T-cell (primary cell): ENCODE data around the gene LBR. TPM values are rescaled to one million over a fixed set of nuclear protein-coding genes. Genes with fewer than 3 reads are reported as not detected.
A peak's percentile ranks its signal among the peaks of the same experiment; 100 is the strongest.

Source experiments
- ATAC-seq, 4 experiments: fragments of 200-7000 bp in 3 of 4; fragments of 150-1000 bp in 1 of 4; cut with Tn5 transposase; replicated peaks in 1 of 4; 1 replicate in 3 of 4; 2 replicates in 1 of 4; pipeline ENCODE4 v1.10.0; 2021; ENCODE audit warnings: moderate library complexity in 3 of 4, mild to moderate bottlenecking in 2 of 4, moderate number of reproducible peaks in 1 of 4
- CTCF ChIA-PET, 2 donors: fragments of 300-600 bp; sonication (Branson Sonifier 250); formaldehyde crosslinking; loops; one replicate each; lab custom pipeline; 2022; ENCODE audit warnings: antibody characterized with exemption in 2 of 2; lab: Charles Lee
- POLR2A ChIA-PET, 2 donors: fragments of 300-600 bp; sonication (Branson Sonifier 250); formaldehyde crosslinking; loops; one replicate each; lab custom pipeline; 2022; ENCODE audit warnings: antibody characterized with exemption in 2 of 2; lab: Charles Lee
- DNase-seq, 35 experiments: peaks; one replicate each; pipeline versions ENCODE4 v3.0.0 to v3.0.0-alpha.2; 2013 to 2023
- H3K27ac ChIP-seq: one replicate; pipeline ENCODE4 v1.5.1; 2013; ENCODE audit warnings: low read length
- H3K27me3 ChIP-seq, 2 experiments: replicated peaks in 1 of 2; 1 replicate in 1 of 2; 2 replicates in 1 of 2; pipeline versions ENCODE4 v1.6.1 to v1.7.0; 2013; ENCODE audit warnings: low read length in 1 of 2, mixed read lengths in 1 of 2; ENCODE audit not compliant: control insufficient read depth in 2 of 2, insufficient read depth in 2 of 2; ENCODE audit errors: extremely low read depth in 1 of 2
- H3K36me3 ChIP-seq, 2 donors: 1 replicate in 1 of 2; 2 replicates in 1 of 2; pipeline versions ENCODE4 v1.6.1 to v1.7.0; 2013; ENCODE audit warnings: low read length in 1 of 2; ENCODE audit not compliant: control insufficient read depth in 2 of 2, insufficient read depth in 1 of 2; ENCODE audit errors: extremely low read depth in 1 of 2
- H3K4me1 ChIP-seq, 2 experiments: 1 replicate in 1 of 2; 2 replicates in 1 of 2; pipeline versions ENCODE4 v1.6.1 to v1.7.0; 2013; ENCODE audit warnings: low read length in 2 of 2, mixed read lengths in 1 of 2; ENCODE audit not compliant: insufficient read depth in 2 of 2, control insufficient read depth in 1 of 2; ENCODE audit errors: extremely low read depth in 1 of 2
- H3K4me3 ChIP-seq, 2 donors: 1 replicate in 1 of 2; 2 replicates in 1 of 2; pipeline versions ENCODE4 v1.5.1 to v1.7.0; 2013; ENCODE audit warnings: mild to moderate bottlenecking in 2 of 2, low read length in 1 of 2, moderate library complexity in 1 of 2; ENCODE audit not compliant: control insufficient read depth in 1 of 2; ENCODE audit errors: extremely low read depth in 1 of 2
- H3K9me3 ChIP-seq: 2 replicates; pipeline ENCODE4 v1.7.0; 2013
- H3K27ac Mint-ChIP-seq, 2 donors: one replicate each; pipeline ENCODE4 v1.8.0; 2020 to 2021; ENCODE audit warnings: mild to moderate bottlenecking in 2 of 2, mixed read lengths in 2 of 2
- H3K27me3 Mint-ChIP-seq, 2 donors: one replicate each; pipeline ENCODE4 v1.8.0; 2021 to 2022; ENCODE audit warnings: mixed read lengths in 2 of 2
- H3K36me3 Mint-ChIP-seq: one replicate; pipeline ENCODE4 v1.8.0; 2021; ENCODE audit warnings: mixed read lengths
- H3K4me1 Mint-ChIP-seq, 3 donors: one replicate each; pipeline ENCODE4 v1.8.0; 2020 to 2022; ENCODE audit warnings: mixed read lengths in 3 of 3, mild to moderate bottlenecking in 1 of 3
- H3K4me3 Mint-ChIP-seq, 3 donors: one replicate each; pipeline ENCODE4 v1.8.0; 2020 to 2022; ENCODE audit warnings: mild to moderate bottlenecking in 3 of 3, mixed read lengths in 3 of 3, moderate library complexity in 3 of 3
- H3K9me3 Mint-ChIP-seq, 3 donors: one replicate each; pipeline ENCODE4 v1.8.0; 2020 to 2022; ENCODE audit warnings: mixed read lengths in 3 of 3
- WGBS: methylation state at CpG from one replicate; pipeline ENCODE4 v1.1.5; 2013; ENCODE audit warnings: missing lambda C conversion rate; ENCODE audit not compliant: insufficient coverage; 5-methylcytosine and 5-hydroxymethylcytosine counted together
- total RNA-seq, 35 experiments: library from RNA in 6 of 35; stranded (reverse) in 6 of 35; fragments of 120-200 nt in 1 of 35; gene quantifications; one replicate each; pipeline versions ENCODE4 v1.2.1 to v1.2.4 and lab custom pipeline; 2013 to 2026

LBR gene
- total RNA-seq, 5 donors from 2014 or later (not counting 1 experiment from before 2014, with no cell fraction given): 105 to 142 (median 118) TPM

DNA sequence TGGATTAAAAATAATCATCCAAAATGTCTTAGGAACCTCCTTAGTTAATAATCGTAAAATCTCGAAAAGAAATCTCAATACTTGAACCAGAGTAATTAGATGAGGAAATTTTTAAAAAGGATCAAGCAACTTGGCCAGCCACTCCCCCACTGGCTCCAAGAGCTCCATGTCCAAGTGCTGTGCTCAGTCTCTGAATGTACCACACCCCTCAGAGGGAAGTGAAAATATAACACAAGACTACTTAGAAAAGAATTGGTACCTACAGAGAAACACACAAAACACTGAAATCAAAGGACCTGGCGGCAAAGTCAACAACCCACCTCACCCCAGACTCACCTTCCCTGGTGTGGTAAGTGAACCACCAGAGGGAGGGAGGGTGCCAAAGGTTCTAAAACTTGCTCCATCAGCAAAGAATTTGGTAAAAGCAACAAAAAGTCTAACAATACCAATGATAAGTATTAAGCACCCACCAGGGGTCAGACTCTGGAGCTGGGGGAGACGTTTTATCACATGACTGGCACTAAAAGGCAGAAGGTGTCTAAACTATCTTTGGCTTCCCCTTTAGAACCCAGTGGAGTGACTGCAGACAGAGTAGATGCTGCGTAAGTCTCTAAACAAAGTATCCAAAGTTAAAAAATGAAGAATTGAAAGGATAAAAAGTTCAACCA lies 14.0 kb downstream of the LBR start:
- Mint-ChIP-seq H3K27me3 (no peaks in the 10 kb centered on the region), H3K36me3 (peaks cover 77% of the 10 kb centered on the region), H3K4me3 (no peak overlapping the region), H3K27ac (peak overlapping the region in 1 of 2 donors; percentile 18), H3K4me1 (peaks cover 10 to 21% (median 17%) of the 10 kb centered on the region in 3 donors), H3K9me3 (no peaks in the 10 kb centered on the region)
- Histone ChIP-seq H3K4me1 (no peaks in the 10 kb centered on the region), H3K9me3 (no peaks in the 10 kb centered on the region), H3K27me3 (no peaks in the 10 kb centered on the region), H3K36me3 (peaks cover 11 to 90% of the 10 kb centered on the region in 2 donors), H3K27ac (no peak overlapping the region), H3K4me3 (no peak overlapping the region)
- ChIA-PET POLR2A (no interaction called here), CTCF (interaction anchor here (0.6 to 1.3 kb wide), 5 partner anchors 8 to 235 kb away, joined by 3 to 4 read pairs (median 3); no protein-coding TSS in a partner anchor)
- ATAC-seq (peak in 1 of 4 experiments; percentile 15), DNase-seq (peak in 2 of 35 experiments; percentile 11 to 20)
- no CpG with 5 or more reads among the region's 5 CpGs for WGBS

DNA sequence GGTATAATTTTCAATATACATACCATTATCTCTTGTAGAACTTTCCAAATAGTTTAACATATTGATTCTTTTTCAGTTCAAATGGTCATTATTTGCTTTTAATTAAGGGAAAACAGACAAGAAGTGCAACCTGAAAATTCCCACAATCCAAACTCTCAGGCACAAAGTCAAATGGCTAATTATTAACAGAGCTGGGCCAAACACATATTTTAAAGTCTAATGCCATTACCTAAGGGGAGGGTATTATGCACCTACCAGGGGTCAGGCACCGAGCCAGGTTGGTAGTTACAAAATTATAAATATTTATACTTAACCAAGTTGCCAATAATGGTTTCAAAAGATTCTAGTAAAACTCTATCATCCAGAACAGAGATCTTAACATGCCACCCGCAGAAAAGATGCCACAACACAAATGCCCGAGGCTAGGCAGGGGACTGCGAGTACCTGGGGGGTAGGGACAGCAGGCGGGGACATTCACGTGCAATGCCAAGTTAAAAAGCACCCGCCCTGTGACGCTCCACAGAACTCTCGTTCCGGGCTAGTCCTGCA lies 15.0 kb downstream of the LBR start:
- Histone ChIP-seq H3K36me3 (peaks cover 8 to 90% of the 10 kb centered on the region in 2 donors), H3K27ac (no peak overlapping the region), H3K27me3 (no peaks in the 10 kb centered on the region), H3K4me1 (no peaks in the 10 kb centered on the region), H3K4me3 (no peak overlapping the region), H3K9me3 (no peaks in the 10 kb centered on the region)
- ChIA-PET POLR2A (no interaction called here), CTCF (interaction anchor here in 1 of 2 donors (0.6 to 0.7 kb wide), 3 partner anchors 9 to 236 kb away, joined by 3 to 4 read pairs (median 3); no protein-coding TSS in a partner anchor)
- DNase-seq (no peak), ATAC-seq (no peak)
- Mint-ChIP-seq H3K27me3 (no peaks in the 10 kb centered on the region), H3K9me3 (no peaks in the 10 kb centered on the region), H3K36me3 (peaks cover 68% of the 10 kb centered on the region), H3K27ac (no peak overlapping the region), H3K4me3 (no peak overlapping the region), H3K4me1 (peaks cover 6 to 19% (median 12%) of the 10 kb centered on the region in 3 donors)
- whole genome bisulfite sequencing: 97% methylated on average over 8 of the region's 10 CpGs

DNA sequence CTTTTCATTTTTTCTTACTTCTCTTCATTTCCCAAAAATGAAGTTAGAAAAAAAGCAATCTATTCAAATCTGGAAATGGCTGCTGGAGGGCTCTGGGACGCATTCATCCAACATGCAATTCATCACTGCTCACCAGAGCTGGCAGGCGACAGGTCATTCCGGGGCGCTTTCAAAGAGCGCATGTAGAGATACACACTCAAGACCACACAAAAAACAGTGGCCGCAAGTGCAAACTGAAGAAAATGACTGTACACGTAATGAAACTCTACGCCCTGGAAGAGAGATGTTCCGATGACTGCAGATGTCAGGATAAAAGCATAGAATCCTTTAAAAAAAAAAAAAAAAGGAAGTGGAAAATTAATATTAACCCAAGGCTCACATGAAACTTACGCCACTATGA lies 15.5 kb downstream of the LBR start:
- Histone ChIP-seq H3K9me3 (no peaks in the 10 kb centered on the region), H3K4me1 (no peaks in the 10 kb centered on the region), H3K4me3 (no peak overlapping the region), H3K27me3 (no peaks in the 10 kb centered on the region), H3K27ac (no peak overlapping the region), H3K36me3 (peaks cover 8 to 87% of the 10 kb centered on the region in 2 donors)
- no peak for ATAC-seq
- no peak for DNase-seq
- H3K36me3 Mint-ChIP-seq: peaks cover 65% of the 10 kb centered on the region
- H3K9me3 Mint-ChIP-seq: no peaks in the 10 kb centered on the region
- ChIA-PET POLR2A (no interaction called here), CTCF (no interaction called here)
- H3K4me1 Mint-ChIP-seq: peaks cover 6 to 17% (median 9%) of the 10 kb centered on the region in 3 donors
- no peak overlapping the region for H3K27ac Mint-ChIP-seq
- 100% methylated on average over 3 of the region's 10 CpGs for WGBS
- no peaks in the 10 kb centered on the region for H3K27me3 Mint-ChIP-seq
- H3K4me3 Mint-ChIP-seq: no peak overlapping the region

DNA sequence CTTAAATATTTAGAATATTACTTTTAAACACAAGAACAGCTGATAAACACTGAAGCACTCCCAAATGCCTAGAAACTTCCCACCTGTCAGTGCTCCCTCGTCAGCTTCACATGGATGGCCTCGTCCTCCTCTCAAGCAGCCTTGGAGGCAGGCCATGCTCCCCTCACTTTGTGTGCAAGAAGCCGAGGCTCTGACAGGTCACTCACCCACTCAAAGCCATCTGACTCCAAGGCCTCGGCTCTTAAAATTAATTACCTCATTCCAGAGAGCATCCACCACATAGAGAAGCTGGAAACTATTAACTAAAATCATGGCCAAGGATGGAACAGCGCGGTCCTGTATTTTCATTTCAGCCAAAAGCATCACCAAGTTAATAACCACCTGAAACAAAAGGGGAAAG lies 17.8 kb downstream of the LBR start:
- POLR2A ChIA-PET: interaction anchor here in 1 of 2 donors (1.4 kb wide), 1 partner anchor 18 kb away, joined by 4 read pairs; the partner anchor contains the start of gene LBR
- no peak for ATAC-seq
- peaks cover 7 to 13% (median 12%) of the 10 kb centered on the region in 3 donors for H3K4me1 Mint-ChIP-seq
- 100% methylated on average over 4 of the region's 6 CpGs for WGBS
- Histone ChIP-seq H3K36me3 (peaks cover 14 to 89% of the 10 kb centered on the region in 2 donors), H3K4me3 (no peak overlapping the region), H3K4me1 (no peaks in the 10 kb centered on the region), H3K27ac (no peak overlapping the region), H3K27me3 (no peaks in the 10 kb centered on the region), H3K9me3 (no peaks in the 10 kb centered on the region)
- no peaks in the 10 kb centered on the region for H3K9me3 Mint-ChIP-seq
- H3K4me3 Mint-ChIP-seq: no peak overlapping the region
- CTCF ChIA-PET: no interaction called here
- no peak for DNase-seq
- H3K27ac Mint-ChIP-seq: peak overlapping the region in 1 of 2 donors; percentile 48
- no peaks in the 10 kb centered on the region for H3K27me3 Mint-ChIP-seq
- H3K36me3 Mint-ChIP-seq: peaks cover 67% of the 10 kb centered on the region

DNA sequence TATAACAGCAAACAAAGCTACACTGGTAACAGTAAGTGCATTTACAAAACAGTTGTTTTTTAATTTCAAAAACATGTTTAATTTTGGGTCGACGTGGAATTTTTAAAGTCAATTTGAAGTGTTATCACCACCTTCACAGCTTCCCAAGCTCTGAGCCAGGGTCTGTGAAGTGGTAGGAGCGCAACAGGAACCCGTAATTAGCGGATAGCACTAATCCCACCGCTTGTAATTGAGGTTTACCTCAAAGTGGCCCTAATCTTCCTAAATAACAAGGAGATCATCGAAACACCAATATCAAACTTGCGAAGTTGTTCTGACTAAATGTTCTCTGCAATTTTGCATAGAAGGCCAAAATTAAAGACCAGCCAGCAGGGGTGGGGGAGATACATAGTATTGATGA lies 18.8 kb downstream of the LBR start:
- Histone ChIP-seq H3K9me3 (no peaks in the 10 kb centered on the region), H3K27me3 (no peaks in the 10 kb centered on the region), H3K36me3 (peaks cover 14 to 91% of the 10 kb centered on the region in 2 donors), H3K4me3 (no peak overlapping the region), H3K4me1 (no peaks in the 10 kb centered on the region), H3K27ac (no peak overlapping the region)
- ATAC-seq (no peak), DNase-seq (no peak)
- WGBS: 89% methylated on average over 4 of the region's 8 CpGs
- ChIA-PET POLR2A (interaction anchor here in 1 of 2 donors (1.4 kb wide), 1 partner anchor 19 kb away, joined by 4 read pairs; the partner anchor contains the start of gene LBR), CTCF (interaction anchor here in 1 of 2 donors (0.5 kb wide), 1 partner anchor 776 kb away, joined by 5 read pairs; no protein-coding TSS in a partner anchor)
- Mint-ChIP-seq H3K9me3 (no peaks in the 10 kb centered on the region), H3K27me3 (no peaks in the 10 kb centered on the region), H3K4me1 (peaks cover 2 to 14% (median 5%) of the 10 kb centered on the region in 3 donors), H3K36me3 (peaks cover 66% of the 10 kb centered on the region), H3K4me3 (no peak overlapping the region), H3K27ac (no peak overlapping the region)

DNA sequence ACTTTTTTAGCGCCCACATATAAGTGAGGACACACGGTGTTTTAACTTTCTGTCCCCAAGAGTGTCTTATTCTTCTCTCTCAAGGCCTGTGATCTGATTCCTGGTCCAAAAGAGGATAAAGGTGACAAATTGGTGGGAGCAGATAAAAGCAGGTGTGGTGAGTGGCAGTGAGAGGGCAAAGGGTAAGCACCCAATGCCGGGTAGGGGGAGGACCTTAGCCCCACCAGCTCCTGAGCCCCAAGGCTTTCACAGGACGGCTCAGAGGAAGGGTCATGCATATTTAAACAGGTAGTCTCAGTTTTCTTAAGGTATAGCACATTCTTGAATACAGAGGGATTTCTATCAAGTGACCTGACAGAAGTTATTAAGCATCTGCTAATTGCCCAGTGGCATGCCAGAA lies 19.6 kb downstream of the LBR start:
- peaks cover 2 to 21% (median 6%) of the 10 kb centered on the region in 3 donors for H3K4me1 Mint-ChIP-seq
- ATAC-seq (no peak), DNase-seq (no peak)
- peaks cover 10 to 91% of the 10 kb centered on the region in 2 donors for H3K36me3 ChIP-seq
- no peaks in the 10 kb centered on the region for H3K27me3 ChIP-seq
- no peaks in the 10 kb centered on the region for H3K27me3 Mint-ChIP-seq
- ChIA-PET CTCF (interaction anchor here in 1 of 2 donors (0.5 kb wide), 1 partner anchor 777 kb away, joined by 5 read pairs; no protein-coding TSS in a partner anchor), POLR2A (no interaction called here)
- H3K9me3 Mint-ChIP-seq: no peaks in the 10 kb centered on the region
- H3K27ac ChIP-seq: no peak overlapping the region
- H3K9me3 ChIP-seq: no peaks in the 10 kb centered on the region
- peak overlapping the region in 1 of 2 donors; percentile 44 for H3K27ac Mint-ChIP-seq
- WGBS: 100% methylated on average over 2 of the region's 4 CpGs
- no peak overlapping the region for H3K4me3 Mint-ChIP-seq
- H3K4me3 ChIP-seq: no peak overlapping the region
- no peaks in the 10 kb centered on the region for H3K4me1 ChIP-seq
- H3K36me3 Mint-ChIP-seq: peaks cover 69% of the 10 kb centered on the region
